Ectodermal cell (in vitro differentiated cells): ENCODE results near the gene LIN52.

ENCODE experiments used
- H3K27ac ChIP-seq: 2 replicates; pipeline ENCODE4 v1.7.0; 2013; ENCODE audit warnings: mild to moderate bottlenecking, low read depth, low read length; ENCODE audit not compliant: insufficient read depth, poor library complexity, severe bottlenecking
- H3K27me3 ChIP-seq: 2 replicates; pipeline ENCODE4 v1.7.0; 2013; ENCODE audit warnings: mild to moderate bottlenecking, low read length; ENCODE audit not compliant: insufficient read depth, control insufficient read depth, poor library complexity, severe bottlenecking
- H3K36me3 ChIP-seq: one replicate; pipeline ENCODE4 v1.7.0; 2013; ENCODE audit warnings: low read length; ENCODE audit not compliant: control insufficient read depth, insufficient read depth
- H3K4me1 ChIP-seq: one replicate; pipeline ENCODE4 v1.7.0; 2013; ENCODE audit warnings: low read length; ENCODE audit not compliant: control insufficient read depth, insufficient read depth
- H3K4me3 ChIP-seq: 2 replicates; pipeline ENCODE4 v1.7.0; 2013; ENCODE audit warnings: low read depth, low read length, control low read depth; ENCODE audit not compliant: insufficient read depth
- H3K9me3 ChIP-seq: 2 replicates; pipeline ENCODE4 v1.7.0; 2013; ENCODE audit warnings: mild to moderate bottlenecking, low read length, moderate library complexity; ENCODE audit not compliant: control insufficient read depth
- WGBS, 2 experiments: methylation state at CpG; one replicate each; pipeline ENCODE4 v1.1.7; 2013; ENCODE audit warnings: missing lambda C conversion rate in 2 of 2; 5-methylcytosine and 5-hydroxymethylcytosine counted together

The LIN52 gene

DNA sequence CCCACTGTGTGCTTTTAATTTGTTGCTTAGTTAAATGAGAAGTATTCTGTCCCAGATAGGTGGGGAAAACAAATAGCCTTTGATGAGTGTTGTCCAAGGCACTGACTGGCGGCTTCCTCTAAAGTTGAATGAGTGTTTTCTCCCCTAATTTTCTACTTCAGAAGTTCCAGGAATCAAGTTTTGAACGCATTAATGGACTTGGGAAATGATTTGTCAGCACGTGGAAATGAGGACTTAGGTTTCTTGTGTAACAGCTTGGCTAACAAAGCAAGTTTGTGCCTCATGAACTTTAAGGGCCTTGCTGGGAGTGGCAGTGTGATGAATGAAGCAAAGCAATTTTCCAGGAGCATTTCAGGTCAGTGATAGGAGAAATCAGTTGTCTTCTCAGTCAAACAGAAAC lies 56.9 kb downstream of the LIN52 start:
- 92 to 94% methylated on average over 3 of the region's 3 CpGs for WGBS, 2 experiments
- no peaks in the 10 kb centered on the region for H3K27me3 ChIP-seq
- H3K4me1 ChIP-seq = peaks cover 16% of the 10 kb centered on the region
- H3K4me3 ChIP-seq = no peak overlapping the region
- no peaks in the 10 kb centered on the region for H3K36me3 ChIP-seq
- no peak overlapping the region for H3K27ac ChIP-seq
- H3K9me3 ChIP-seq = no peaks in the 10 kb centered on the region

- no peak overlapping the region for H3K4me3 ChIP-seq
- no peaks in the 10 kb centered on the region for H3K9me3 ChIP-seq
- H3K27ac ChIP-seq = no peak overlapping the region
- no peaks in the 10 kb centered on the region for H3K27me3 ChIP-seq
- peaks cover 16% of the 10 kb centered on the region for H3K4me1 ChIP-seq
- 94% methylated on average over 4 of the region's 4 CpGs for WGBS, 2 experiments
- no peaks in the 10 kb centered on the region for H3K36me3 ChIP-seq
Measured at GRCh38 chr14:74142523-74142922, 57.8 kb downstream of the LIN52 start.

GRCh38 chr14:74144789-74145188 lies 60.0 kb downstream of the LIN52 start:
- no peak overlapping the region for H3K4me3 ChIP-seq
- no peaks in the 10 kb centered on the region for H3K27me3 ChIP-seq
- no peaks in the 10 kb centered on the region for H3K36me3 ChIP-seq
- no peaks in the 10 kb centered on the region for H3K9me3 ChIP-seq
- 95 to 98% methylated on average over 3 of the region's 3 CpGs for WGBS, 2 experiments
- H3K4me1 ChIP-seq = peaks cover 16% of the 10 kb centered on the region
- no peak overlapping the region for H3K27ac ChIP-seq

DNA sequence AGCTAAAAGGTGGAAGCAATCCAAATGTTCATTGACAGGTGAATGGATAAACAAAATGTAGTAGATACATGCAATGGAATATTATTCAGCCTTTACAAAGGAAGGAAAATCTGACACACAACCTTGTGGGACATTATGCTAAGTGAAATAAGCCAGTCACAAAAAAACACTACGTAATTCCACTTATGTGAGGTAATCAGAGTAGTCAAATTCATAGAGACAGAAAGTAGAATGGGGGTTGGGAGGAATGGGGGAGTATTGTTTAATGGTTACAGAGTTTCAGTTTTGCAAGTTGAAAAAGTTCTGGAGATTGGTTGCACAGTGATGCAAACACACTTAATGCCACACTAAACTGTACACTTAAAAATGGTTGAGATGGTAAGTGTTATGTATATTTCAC lies 62.8 kb downstream of the LIN52 start:
- Histone ChIP-seq H3K27ac (no peak overlapping the region), H3K36me3 (no peaks in the 10 kb centered on the region), H3K9me3 (no peaks in the 10 kb centered on the region), H3K4me1 (no peaks in the 10 kb centered on the region), H3K27me3 (no peaks in the 10 kb centered on the region), H3K4me3 (no peak overlapping the region)
- whole genome bisulfite sequencing, 2 experiments = 95 to 100% methylated on average over 1 of the region's 1 CpG

DNA sequence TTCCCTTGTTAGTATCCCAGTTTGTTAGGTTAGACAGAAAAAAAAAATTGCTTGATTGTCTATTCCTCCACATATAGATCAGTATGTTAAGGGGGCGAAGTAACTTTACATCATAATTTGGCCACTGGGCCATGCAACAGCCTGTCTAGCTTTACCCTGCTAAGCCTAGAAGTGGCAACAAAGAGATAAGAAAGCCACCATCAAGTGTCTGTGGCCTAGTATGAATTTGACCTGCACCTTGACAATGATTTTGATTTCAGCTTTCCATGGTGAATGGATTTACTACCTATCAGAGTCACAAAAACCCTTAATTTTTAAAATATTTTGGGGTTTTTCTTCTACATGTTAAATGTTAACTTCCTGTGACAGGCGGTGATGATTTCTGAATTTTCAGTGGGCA lies 63.9 kb downstream of the LIN52 start:
- Histone ChIP-seq H3K27me3 (no peaks in the 10 kb centered on the region), H3K9me3 (no peaks in the 10 kb centered on the region), H3K4me1 (no peaks in the 10 kb centered on the region), H3K27ac (no peak overlapping the region), H3K4me3 (no peak overlapping the region), H3K36me3 (no peaks in the 10 kb centered on the region)
- 94 to 100% methylated on average over 2 of the region's 2 CpGs for WGBS, 2 experiments

GRCh38 chr14:74155287-74155686 lies 70.5 kb downstream of the LIN52 start:
- H3K27ac ChIP-seq = no peak overlapping the region
- no peaks in the 10 kb centered on the region for H3K36me3 ChIP-seq
- no peak overlapping the region for H3K4me3 ChIP-seq
- peaks cover 6% of the 10 kb centered on the region for H3K4me1 ChIP-seq
- WGBS, 2 experiments = 72 to 92% methylated on average over 1 to 6 of the region's 6 CpGs
- no peaks in the 10 kb centered on the region for H3K9me3 ChIP-seq
- H3K27me3 ChIP-seq = no peaks in the 10 kb centered on the region

- H3K4me3 ChIP-seq = no peak overlapping the region
- WGBS, 2 experiments = 80 to 89% methylated on average over 1 of the region's 1 CpG
- no peak overlapping the region for H3K27ac ChIP-seq
- no peaks in the 10 kb centered on the region for H3K9me3 ChIP-seq
- H3K27me3 ChIP-seq = no peaks in the 10 kb centered on the region
- H3K4me1 ChIP-seq = peaks cover 6% of the 10 kb centered on the region
- no peaks in the 10 kb centered on the region for H3K36me3 ChIP-seq
Measured at GRCh38 chr14:74155749-74156148, 71.0 kb downstream of the LIN52 start.

DNA sequence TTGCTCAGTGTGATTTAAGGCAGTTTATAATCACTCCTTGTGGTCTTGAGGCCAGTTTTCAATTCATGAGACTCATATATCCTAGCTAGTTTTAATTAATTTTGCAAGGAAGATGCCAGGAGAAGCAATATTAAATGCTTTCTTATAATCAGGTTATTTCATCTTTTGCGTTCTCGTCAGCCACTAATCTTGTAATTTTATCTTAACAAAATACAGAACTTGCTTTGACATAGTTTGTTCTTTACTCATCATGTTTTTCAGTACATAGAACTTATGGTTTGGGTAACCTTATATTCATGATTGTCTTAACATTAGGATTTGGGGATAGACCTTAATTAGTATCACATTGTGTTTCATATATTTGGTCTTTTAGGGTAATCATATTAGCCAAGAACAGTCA lies 76.0 kb downstream of the LIN52 start:
- no peaks in the 10 kb centered on the region for H3K9me3 ChIP-seq
- 90 to 100% methylated on average over 2 of the region's 2 CpGs for WGBS, 2 experiments
- H3K4me3 ChIP-seq = no peak overlapping the region
- H3K4me1 ChIP-seq = peaks cover 1% of the 10 kb centered on the region
- no peaks in the 10 kb centered on the region for H3K27me3 ChIP-seq
- no peak overlapping the region for H3K27ac ChIP-seq
- H3K36me3 ChIP-seq = no peaks in the 10 kb centered on the region

- H3K36me3 ChIP-seq = no peaks in the 10 kb centered on the region
- no peak overlapping the region for H3K4me3 ChIP-seq
- H3K9me3 ChIP-seq = no peaks in the 10 kb centered on the region
- H3K27ac ChIP-seq = no peak overlapping the region
- 86 to 87% methylated on average over 8 of the region's 8 CpGs for WGBS, 2 experiments
- no peaks in the 10 kb centered on the region for H3K4me1 ChIP-seq
- no peaks in the 10 kb centered on the region for H3K27me3 ChIP-seq
Measured at GRCh38 chr14:74161526-74162158, 76.9 kb downstream of the LIN52 start.

GRCh38 chr14:74169906-74170305 lies 85.2 kb downstream of the LIN52 start:
- no peak overlapping the region for H3K27ac ChIP-seq
- 93 to 95% methylated on average over 2 to 3 of the region's 3 CpGs for WGBS, 2 experiments
- H3K27me3 ChIP-seq = no peaks in the 10 kb centered on the region
- no peaks in the 10 kb centered on the region for H3K36me3 ChIP-seq
- no peaks in the 10 kb centered on the region for H3K9me3 ChIP-seq
- H3K4me3 ChIP-seq = no peak overlapping the region
- no peaks in the 10 kb centered on the region for H3K4me1 ChIP-seq

DNA sequence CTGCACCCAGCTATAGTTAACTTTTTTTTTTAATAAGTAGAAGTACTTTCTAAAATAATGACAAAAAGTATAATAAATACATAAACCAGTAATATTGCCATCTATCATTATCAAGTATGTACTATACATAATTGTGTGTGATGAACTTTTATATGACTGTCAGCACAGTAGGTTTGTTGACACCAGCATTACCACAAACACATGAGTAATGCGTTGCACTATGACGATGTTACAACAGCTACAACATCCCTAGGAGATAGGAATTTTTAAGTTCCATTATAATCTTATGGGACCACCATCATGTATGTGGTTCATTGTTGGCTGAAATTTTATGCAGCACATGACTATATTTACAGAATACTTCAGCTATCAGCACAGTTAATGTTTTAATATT lies 91.6 kb downstream of the LIN52 start:
- no peaks in the 10 kb centered on the region for H3K27me3 ChIP-seq
- no peaks in the 10 kb centered on the region for H3K36me3 ChIP-seq
- no peaks in the 10 kb centered on the region for H3K4me1 ChIP-seq
- H3K9me3 ChIP-seq = no peaks in the 10 kb centered on the region
- no peak overlapping the region for H3K4me3 ChIP-seq
- no peak overlapping the region for H3K27ac ChIP-seq
- 91 to 100% methylated on average over 1 to 2 of the region's 2 CpGs for WGBS, 2 experiments
